BE2C (cell line): ENCODE data around the gene FBXL13.
"Not testable (repeated sequence)": the region's sequence is repeated elsewhere in the genome, so short reads cannot be mapped to it uniquely, and the experiment has no call there.

Experiments used
- DNase-seq: peaks from one replicate; pipeline ENCODE4 v3.0.0-alpha.2; 2020
- H3K27me3 ChIP-seq: fragments of 250-450 bp; sonication (Bioruptor Pico); 2 replicates; pipeline ENCODE4 v1.5.1; 2020; ENCODE audit warnings: mild to moderate bottlenecking
- H3K36me3 ChIP-seq: fragments of 250-450 bp; sonication (Bioruptor Pico); 2 replicates; pipeline ENCODE4 v1.5.1; 2020; ENCODE audit warnings: mild to moderate bottlenecking
- H3K4me1 ChIP-seq: fragments of 250-450 bp; sonication (Bioruptor Pico); 2 replicates; pipeline ENCODE4 v1.5.1; 2020
- H3K4me3 ChIP-seq: 2 replicates; pipeline ENCODE4 v1.5.1; 2011; ENCODE audit warnings: low read depth, low read length
- H3K9me3 ChIP-seq: fragments of 250-450 bp; sonication (Bioruptor Pico); 2 replicates; pipeline ENCODE4 v1.5.1; 2020
- CTCF ChIP-seq: IDR thresholded peaks from 2 replicates; pipeline ENCODE4 v1.5.1; 2012; ENCODE audit warnings: mild to moderate bottlenecking, low read depth, low read length

The FBXL13 gene

GRCh38 chr7:102842284-102842683 lies 232.3 kb downstream of the FBXL13 start:
- DNase-seq, result no peak
- no peak overlapping the region for H3K4me3 ChIP-seq
- no peak for TF ChIP-seq CTCF
- H3K9me3 ChIP-seq, result no peaks in the 10 kb centered on the region
- H3K4me1 ChIP-seq, result no peaks in the 10 kb centered on the region
- no peaks in the 10 kb centered on the region for H3K27me3 ChIP-seq
- H3K36me3 ChIP-seq, result no peaks in the 10 kb centered on the region

GRCh38 chr7:102841290-102841689 lies 233.3 kb downstream of the FBXL13 start:
- TF ChIP-seq CTCF, result no peak
- Histone ChIP-seq H3K4me3 (no peak overlapping the region), H3K36me3 (no peaks in the 10 kb centered on the region), H3K9me3 (no peaks in the 10 kb centered on the region), H3K4me1 (no peaks in the 10 kb centered on the region; the same call in 1 of the 2 replicates), H3K27me3 (no peaks in the 10 kb centered on the region)
- no peak for DNase-seq

GRCh38 chr7:102840404-102840803 lies 234.2 kb downstream of the FBXL13 start:
- Histone ChIP-seq H3K9me3 (no peaks in the 10 kb centered on the region), H3K27me3 (no peaks in the 10 kb centered on the region), H3K4me3 (no peak overlapping the region), H3K36me3 (no peaks in the 10 kb centered on the region), H3K4me1 (no peaks in the 10 kb centered on the region; the same call in 1 of the 2 replicates)
- no peak for TF ChIP-seq CTCF
- DNase-seq, result no peak

GRCh38 chr7:102838572-102839101 lies 236.0 kb downstream of the FBXL13 start:
- not testable (repeated sequence) for H3K27me3 ChIP-seq, H3K4me1 ChIP-seq, H3K4me3 ChIP-seq, H3K9me3 ChIP-seq, H3K36me3 ChIP-seq, DNase-seq

- Histone ChIP-seq H3K27me3 (no peaks in the 10 kb centered on the region), H3K4me3 (no peak overlapping the region), H3K4me1 (no peaks in the 10 kb centered on the region; the same call in 1 of the 2 replicates), H3K9me3 (no peaks in the 10 kb centered on the region), H3K36me3 (no peaks in the 10 kb centered on the region)
- TF ChIP-seq CTCF, result no peak
- no peak for DNase-seq
Measured at GRCh38 chr7:102837802-102838201, 236.8 kb downstream of the FBXL13 start.

DNA sequence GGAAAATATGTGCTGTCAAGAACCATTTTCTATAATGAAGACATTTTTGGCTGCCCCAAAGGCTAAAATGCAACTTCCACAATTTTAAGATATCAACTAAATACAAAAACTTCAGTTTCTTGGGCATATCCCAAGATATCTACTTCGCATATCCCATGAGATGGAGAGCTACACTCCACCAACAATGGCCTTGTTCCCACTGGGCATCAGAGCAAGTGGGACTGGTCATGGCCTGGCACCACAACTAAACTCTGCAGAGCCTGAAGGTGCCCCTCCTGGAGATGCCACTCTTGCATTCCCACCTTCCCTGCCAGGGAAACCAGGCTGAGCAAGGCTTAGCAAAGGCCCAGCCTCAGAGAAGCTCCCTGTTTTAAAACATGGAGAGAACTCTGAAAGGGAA lies 237.6 kb downstream of the FBXL13 start:
- H3K4me3 ChIP-seq, result no peak overlapping the region
- no peak for DNase-seq
- no peaks in the 10 kb centered on the region; the same call in 1 of the 2 replicates for H3K4me1 ChIP-seq
- no peak for TF ChIP-seq CTCF
- no peaks in the 10 kb centered on the region for H3K36me3 ChIP-seq
- H3K9me3 ChIP-seq, result no peaks in the 10 kb centered on the region
- H3K27me3 ChIP-seq, result no peaks in the 10 kb centered on the region
